HUES64 (cell line): ENCODE measurements around the gene CITED4.

Experiments
- H3K27ac ChIP-seq: 2 replicates; pipeline ENCODE4 v1.7.0; 2013; ENCODE audit warnings: low read depth, low read length, inconsistent platforms
- H3K27me3 ChIP-seq: 2 replicates; pipeline ENCODE4 v1.6.1; 2013; ENCODE audit warnings: mild to moderate bottlenecking, low read length; ENCODE audit not compliant: insufficient read depth
- H3K36me3 ChIP-seq: 2 replicates; pipeline ENCODE4 v1.6.1; 2013; ENCODE audit warnings: mild to moderate bottlenecking, low read length; ENCODE audit not compliant: insufficient read depth
- H3K4me1 ChIP-seq: 2 replicates; pipeline ENCODE4 v1.6.1; 2013; ENCODE audit warnings: mild to moderate bottlenecking, low read length, moderate library complexity; ENCODE audit not compliant: insufficient read depth
- H3K4me3 ChIP-seq: 2 replicates; pipeline ENCODE4 v1.5.1; 2013; ENCODE audit warnings: mild to moderate bottlenecking, low read length, moderate library complexity
- H3K9ac ChIP-seq: 2 replicates; pipeline ENCODE4 v1.6.1; 2013; ENCODE audit warnings: mild to moderate bottlenecking, low read depth, low read length
- H3K9me3 ChIP-seq: 2 replicates; pipeline ENCODE4 v1.6.1; 2013; ENCODE audit warnings: low read depth, low read length; ENCODE audit not compliant: insufficient read depth
- WGBS: fragments of 150-250, 120-280 bp; methylation state at CpG from one replicate; pipeline ENCODE4 v1.1.7; 2013; ENCODE audit warnings: missing lambda C conversion rate; 5-methylcytosine and 5-hydroxymethylcytosine counted together

Gene CITED4

DNA sequence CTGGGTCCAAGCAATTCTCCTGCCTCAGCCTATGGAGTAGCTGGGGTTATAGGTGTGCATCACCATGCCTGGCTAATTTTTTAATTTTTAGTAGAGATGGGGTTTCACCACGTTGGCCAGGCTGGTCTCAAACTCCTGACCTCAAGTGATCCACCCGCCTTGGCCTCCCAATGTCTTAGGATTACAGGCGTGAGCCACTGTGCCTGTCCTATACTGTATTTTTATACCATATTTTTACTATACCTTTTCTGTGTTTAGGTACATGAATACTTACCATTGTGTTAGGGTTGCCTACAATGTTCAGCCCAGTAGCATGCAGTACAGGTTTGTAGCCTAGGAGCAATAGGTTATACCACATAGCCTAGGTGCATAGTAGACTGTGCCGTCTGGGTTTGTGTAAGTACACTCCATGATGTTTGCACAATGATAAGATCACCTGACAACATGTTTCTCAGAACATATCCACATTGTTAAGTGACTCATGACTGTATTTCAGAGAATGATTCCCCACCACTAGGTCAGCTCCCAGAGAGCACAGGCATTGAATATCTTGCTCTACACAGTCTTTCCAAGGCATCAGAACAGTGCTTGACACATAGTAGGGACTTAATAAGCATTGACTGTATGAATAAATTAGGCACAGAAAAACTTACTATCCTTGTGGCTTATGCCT, 6.0 kb upstream of the CITED4 start:
- Histone ChIP-seq H3K4me1 (no peaks in the 10 kb centered on the region), H3K27ac (no peak overlapping the region), H3K9me3 (no peaks in the 10 kb centered on the region), H3K36me3 (no peaks in the 10 kb centered on the region), H3K27me3 (no peaks in the 10 kb centered on the region), H3K9ac (no peak overlapping the region), H3K4me3 (no peak overlapping the region)
- WGBS: 89% methylated on average over 4 of the region's 4 CpGs

DNA sequence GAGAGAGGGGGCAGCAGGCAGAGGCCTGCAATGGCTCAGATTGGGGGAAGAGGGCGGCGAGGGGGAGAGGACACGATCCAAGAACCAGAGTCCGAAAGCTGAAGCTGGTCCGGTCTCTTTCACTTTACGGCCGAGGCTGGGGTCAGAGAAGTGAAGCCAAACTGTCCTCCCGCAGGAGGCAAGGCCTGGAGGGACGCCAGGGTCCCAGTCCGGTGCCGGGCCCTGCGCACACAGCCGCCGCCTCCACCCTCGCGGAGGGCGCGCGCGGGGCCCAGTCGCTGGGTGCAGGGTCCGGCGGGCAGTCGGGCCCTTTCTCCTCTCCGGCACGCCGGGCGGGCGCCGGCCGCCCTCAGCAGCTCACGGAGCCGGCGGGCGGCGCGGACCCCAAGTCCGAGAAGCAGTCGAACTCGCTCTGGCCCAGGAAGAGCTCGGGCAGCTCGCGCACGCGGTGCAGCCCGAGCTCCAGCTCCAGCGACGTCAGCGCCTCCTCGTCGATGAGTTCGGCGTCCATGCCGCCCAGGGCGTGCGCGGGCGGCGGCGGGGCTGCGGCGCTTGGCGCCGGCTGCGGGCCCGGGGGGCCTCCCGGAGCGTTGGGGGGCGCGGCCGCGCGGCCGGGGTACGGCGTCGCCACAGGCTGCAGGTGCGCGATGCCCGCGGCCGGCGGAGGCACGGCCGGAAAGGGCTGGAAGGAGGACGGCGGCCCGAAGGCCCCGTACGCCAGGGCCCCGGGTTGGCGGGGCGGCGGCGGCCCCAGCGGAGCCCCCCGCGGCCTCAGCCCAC, 749 bp downstream of the CITED4 start:
- H3K4me3 ChIP-seq: peak overlapping the region; percentile 70
- 3% methylated on average over 98 of the region's 98 CpGs for WGBS

DNA sequence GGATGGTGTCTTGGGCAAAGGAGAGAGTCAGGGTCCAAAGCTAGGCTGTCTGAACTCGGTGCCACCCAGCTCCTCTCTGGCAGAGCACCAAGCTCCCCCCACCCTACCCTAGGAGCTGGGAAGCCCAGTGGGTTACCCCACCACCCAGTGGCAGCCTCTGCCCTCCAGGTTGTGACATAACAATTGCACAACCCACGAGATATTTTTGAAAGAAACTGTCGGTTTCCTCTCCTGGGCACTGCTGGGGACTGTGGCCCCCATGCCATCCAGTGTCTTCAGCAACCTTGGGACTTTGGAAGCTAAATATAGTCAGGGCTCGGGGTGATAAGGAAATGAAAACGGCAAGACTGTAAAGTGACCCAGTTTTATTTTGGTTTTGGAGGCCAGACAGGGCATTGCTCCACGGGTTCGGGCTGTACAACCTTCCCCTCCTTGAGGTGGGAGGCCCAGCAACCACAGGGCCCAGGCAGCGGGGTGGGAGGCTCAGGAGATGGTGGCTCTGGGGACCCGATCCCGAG, 1.4 kb downstream of the CITED4 start:
- Histone ChIP-seq H3K36me3 (no peaks in the 10 kb centered on the region), H3K9ac (peak overlapping the region; percentile 72), H3K4me3 (peak overlapping the region; percentile 70), H3K9me3 (no peaks in the 10 kb centered on the region), H3K27me3 (peaks cover 32% of the 10 kb centered on the region), H3K4me1 (peaks cover 10% of the 10 kb centered on the region; the same call in 1 of the 2 replicates), H3K27ac (no peak overlapping the region)
- 55% methylated on average over 10 of the region's 10 CpGs for WGBS

More for the DNA sequence above, 749 bp downstream of the CITED4 start:
- Histone ChIP-seq H3K9ac (peak overlapping the region; percentile 72), H3K27ac (no peak overlapping the region), H3K4me1 (peaks cover 10% of the 10 kb centered on the region; the same call in 1 of the 2 replicates), H3K9me3 (no peaks in the 10 kb centered on the region), H3K27me3 (peaks cover 32% of the 10 kb centered on the region), H3K36me3 (no peaks in the 10 kb centered on the region)

DNA sequence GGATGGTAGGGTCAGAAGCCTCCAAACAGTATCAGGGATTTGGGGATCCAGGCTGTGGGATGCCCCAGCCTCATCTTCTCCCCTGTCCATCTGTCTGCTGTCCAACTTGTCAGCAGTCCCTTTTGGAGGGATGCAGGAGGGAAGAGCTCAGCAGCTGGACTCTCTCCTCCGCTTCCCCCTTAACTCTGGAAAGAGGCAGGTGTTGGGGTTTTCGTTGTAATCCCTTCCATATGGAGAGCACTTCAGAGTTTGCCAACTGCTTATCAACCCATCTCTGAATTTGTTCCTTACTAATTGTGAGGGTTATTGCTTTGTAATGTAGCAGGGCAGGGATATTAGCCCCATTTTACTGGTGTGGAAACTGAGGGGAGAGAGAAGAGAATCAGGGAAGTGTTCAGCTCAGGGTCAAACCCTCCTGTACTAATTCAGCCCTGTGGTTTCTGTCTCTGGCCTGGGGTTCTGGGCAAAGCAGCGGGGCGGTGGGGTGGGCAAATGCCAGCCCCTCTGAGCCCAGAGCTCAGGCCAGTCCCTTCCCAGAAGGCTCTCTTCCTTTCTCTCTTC, 3.2 kb downstream of the CITED4 start:
- Histone ChIP-seq H3K36me3 (no peaks in the 10 kb centered on the region), H3K4me1 (peaks cover 10% of the 10 kb centered on the region; the same call in 1 of the 2 replicates), H3K9me3 (no peaks in the 10 kb centered on the region), H3K4me3 (no peak overlapping the region), H3K27ac (no peak overlapping the region), H3K27me3 (peaks cover 32% of the 10 kb centered on the region), H3K9ac (no peak overlapping the region)
- 86% methylated on average over 4 of the region's 4 CpGs for WGBS

DNA sequence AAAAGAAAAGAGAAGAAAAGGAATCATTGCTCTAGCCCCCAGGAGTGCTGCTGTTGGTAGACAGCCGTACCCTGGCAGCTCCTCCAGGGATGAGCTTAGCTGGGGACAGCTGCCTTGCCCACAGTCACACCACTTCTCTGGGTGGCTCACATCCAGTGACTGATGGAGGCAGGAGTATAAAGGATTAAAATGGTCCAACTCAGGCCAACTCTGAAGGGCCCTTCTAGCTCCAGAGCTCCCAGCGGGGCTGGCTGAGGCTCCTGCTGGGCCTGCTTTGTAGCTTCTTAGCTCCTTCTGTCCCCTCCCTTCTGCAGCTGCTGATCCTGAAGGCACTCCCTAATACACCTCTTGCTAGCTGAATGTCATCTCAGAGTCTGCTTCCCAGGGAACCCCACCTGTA, 4.4 kb downstream of the CITED4 start:
- Histone ChIP-seq H3K4me3 (no peak overlapping the region), H3K9ac (no peak overlapping the region), H3K36me3 (no peaks in the 10 kb centered on the region), H3K9me3 (no peaks in the 10 kb centered on the region), H3K27me3 (peaks cover 32% of the 10 kb centered on the region), H3K27ac (no peak overlapping the region), H3K4me1 (peaks cover 9% of the 10 kb centered on the region; the same call in 1 of the 2 replicates)
- 52% methylated on average over 2 of the region's 2 CpGs for WGBS

DNA sequence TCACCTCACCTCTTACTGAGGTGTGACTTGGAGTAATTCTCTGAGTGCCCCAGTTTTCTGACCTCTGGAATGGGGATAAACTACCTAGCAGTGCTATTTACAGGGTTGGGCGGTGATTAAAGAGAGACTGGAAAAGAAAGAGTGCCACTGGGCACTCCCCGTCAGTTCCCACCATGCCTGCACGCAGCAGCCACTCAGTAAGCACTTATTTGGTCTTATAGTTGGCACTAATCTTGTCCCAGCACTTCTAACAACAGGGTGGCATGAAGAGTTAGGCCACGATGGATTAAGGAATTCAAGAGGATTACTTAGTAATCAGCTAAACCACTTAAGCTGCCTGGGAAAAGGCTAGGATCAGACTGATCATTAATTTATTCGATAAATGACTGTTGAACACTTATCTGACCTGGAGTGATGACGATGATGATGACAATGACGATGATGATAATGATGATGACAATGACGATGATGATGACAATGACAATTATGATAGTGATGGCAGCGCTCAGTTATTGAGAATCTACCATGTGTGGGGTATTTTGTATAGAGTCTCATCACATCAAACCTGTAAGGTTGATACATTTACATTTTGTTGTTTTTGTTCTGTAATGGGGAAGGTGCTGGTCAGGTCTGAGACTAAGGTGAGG, 5.4 kb downstream of the CITED4 start:
- 93% methylated on average over 9 of the region's 9 CpGs for WGBS
- Histone ChIP-seq H3K4me3 (no peak overlapping the region), H3K27me3 (peaks cover 32% of the 10 kb centered on the region), H3K9ac (no peak overlapping the region), H3K4me1 (0 out of 2 replicates have a peak, but pooled peaks cover 8% of the 10 kb centered on the region), H3K36me3 (no peaks in the 10 kb centered on the region), H3K27ac (no peak overlapping the region), H3K9me3 (no peaks in the 10 kb centered on the region)

DNA sequence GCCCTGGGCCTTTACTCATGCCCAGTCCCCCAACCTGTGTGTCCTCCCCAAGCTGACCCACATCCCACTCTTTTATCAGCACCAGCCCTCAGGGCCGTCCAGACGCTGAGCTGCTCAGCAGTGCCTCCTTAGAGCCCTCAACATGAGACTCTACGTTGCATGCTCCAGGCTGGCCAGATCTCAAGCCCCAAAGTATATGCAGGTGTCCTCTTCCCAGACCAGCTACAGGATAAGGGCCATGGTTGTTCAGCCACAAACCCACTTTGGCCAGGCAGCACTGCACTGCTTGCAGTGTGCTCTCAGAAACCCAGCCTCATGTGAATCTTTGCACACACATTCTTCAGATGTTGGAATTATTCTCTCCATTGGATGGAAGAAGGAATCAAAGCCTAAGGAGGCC, 6.0 kb downstream of the CITED4 start:
- Histone ChIP-seq H3K27me3 (peaks cover 28% of the 10 kb centered on the region), H3K36me3 (no peaks in the 10 kb centered on the region), H3K27ac (no peak overlapping the region), H3K4me3 (no peak overlapping the region), H3K9me3 (no peaks in the 10 kb centered on the region), H3K4me1 (0 out of 2 replicates have a peak, but pooled peaks cover 8% of the 10 kb centered on the region), H3K9ac (no peak overlapping the region)
- 87% methylated on average over 3 of the region's 3 CpGs for WGBS

DNA sequence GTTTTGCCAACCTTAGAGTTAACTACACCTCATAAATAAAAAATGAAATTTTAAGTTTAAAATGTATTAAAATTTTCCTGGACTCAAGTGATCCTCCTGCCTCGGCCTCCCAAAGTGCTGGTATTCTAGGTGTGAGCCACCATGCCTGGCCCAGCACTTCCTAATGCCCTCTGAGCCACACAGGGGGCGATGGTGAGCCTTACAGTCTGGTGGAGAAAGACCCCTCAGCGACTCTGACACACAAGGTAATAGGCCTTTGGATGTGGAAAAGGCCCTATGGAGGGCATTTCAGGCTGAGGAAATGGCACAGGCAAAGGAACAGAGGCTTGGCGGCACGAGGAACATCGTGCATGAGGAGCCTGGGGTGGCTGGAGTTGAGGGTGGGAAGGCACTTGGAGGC, 6.7 kb downstream of the CITED4 start:
- Histone ChIP-seq H3K9me3 (no peaks in the 10 kb centered on the region), H3K36me3 (no peaks in the 10 kb centered on the region), H3K4me1 (0 out of 2 replicates have a peak, but pooled peaks cover 4% of the 10 kb centered on the region), H3K9ac (no peak overlapping the region), H3K27me3 (peaks cover 22% of the 10 kb centered on the region), H3K27ac (no peak overlapping the region), H3K4me3 (no peak overlapping the region)
- WGBS: 85% methylated on average over 6 of the region's 6 CpGs

DNA sequence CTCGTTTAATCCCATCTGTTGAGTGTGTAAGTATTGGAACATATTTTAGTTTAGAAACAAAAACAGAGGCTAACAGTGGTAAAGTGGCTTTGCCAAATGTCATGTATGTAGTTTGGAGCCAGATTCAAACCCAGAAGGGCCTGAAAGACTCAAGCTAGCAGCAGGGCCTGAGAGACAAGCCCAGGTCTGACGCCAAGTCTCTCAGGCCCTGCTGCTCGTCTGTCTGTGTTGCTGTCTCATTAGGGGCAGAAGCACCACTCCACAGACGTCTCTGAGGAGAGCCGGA, 8.3 kb downstream of the CITED4 start:
- 0 out of 2 replicates have a peak, but pooled peaks cover 4% of the 10 kb centered on the region for H3K4me1 ChIP-seq

DNA sequence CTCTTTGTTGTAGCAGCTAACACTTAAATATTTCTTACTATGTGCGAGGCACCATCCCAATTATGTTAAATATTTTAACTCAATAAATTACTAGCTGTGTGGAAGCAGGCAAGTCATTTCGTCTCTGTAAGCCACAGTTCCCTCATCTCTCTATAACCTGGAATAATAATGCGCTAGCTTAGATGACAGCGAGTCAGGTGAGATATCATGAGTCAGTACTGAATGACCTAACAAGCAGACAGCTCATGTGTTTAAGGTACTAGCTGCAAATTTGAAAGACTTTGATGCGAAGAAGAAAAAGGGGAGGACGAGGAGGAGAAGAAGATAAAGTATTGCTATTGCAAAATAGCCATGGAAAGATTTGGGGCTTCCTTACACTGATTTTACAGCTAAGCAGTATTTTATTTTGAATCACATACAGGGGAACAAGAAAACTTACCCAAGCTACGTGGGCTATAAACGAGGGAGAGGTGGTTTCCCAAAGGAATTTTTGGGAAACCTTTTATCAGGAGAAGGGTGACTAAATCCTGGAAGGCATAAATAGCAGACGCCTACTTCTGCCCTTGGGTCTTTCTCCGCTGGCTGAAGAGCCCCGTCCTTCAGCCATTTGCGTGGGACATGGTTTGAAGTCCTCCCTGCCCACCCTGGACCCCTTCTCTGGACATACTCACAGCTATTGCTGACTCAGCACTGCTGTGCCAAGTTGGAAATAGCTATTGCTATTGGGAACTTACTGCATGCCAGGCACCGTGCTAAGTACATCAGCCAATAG, 8.9 kb downstream of the CITED4 start:
- Histone ChIP-seq H3K4me3 (no peak overlapping the region), H3K4me1 (0 out of 2 replicates have a peak, but pooled peaks cover 4% of the 10 kb centered on the region), H3K36me3 (no peaks in the 10 kb centered on the region), H3K27me3 (peaks cover under 1% of the 10 kb centered on the region; the same call in 1 of the 2 replicates), H3K27ac (no peak overlapping the region), H3K9ac (no peak overlapping the region), H3K9me3 (no peaks in the 10 kb centered on the region)
- WGBS: 88% methylated on average over 13 of the region's 13 CpGs

More for the DNA sequence above, 8.3 kb downstream of the CITED4 start:
- H3K9ac ChIP-seq: no peak overlapping the region
- no peaks in the 10 kb centered on the region for H3K9me3 ChIP-seq
- H3K36me3 ChIP-seq: no peaks in the 10 kb centered on the region
- WGBS: 88% methylated on average over 5 of the region's 5 CpGs
- no peak overlapping the region for H3K27ac ChIP-seq
- H3K27me3 ChIP-seq: peaks cover 6% of the 10 kb centered on the region
- H3K4me3 ChIP-seq: no peak overlapping the region
